ENCODE measurements around the gene CYTH1. TPM values are rescaled to one million over a fixed set of nuclear protein-coding genes. Genes with fewer than 3 reads are reported as not detected.

CYTH1 gene
- total and polyA plus RNA-seq, 10 of the 15 experiments (the other 5 are each of a cell fraction or from before 2014, with no cell fraction given) = 6.6 to 188 (median 145) TPM

DNA sequence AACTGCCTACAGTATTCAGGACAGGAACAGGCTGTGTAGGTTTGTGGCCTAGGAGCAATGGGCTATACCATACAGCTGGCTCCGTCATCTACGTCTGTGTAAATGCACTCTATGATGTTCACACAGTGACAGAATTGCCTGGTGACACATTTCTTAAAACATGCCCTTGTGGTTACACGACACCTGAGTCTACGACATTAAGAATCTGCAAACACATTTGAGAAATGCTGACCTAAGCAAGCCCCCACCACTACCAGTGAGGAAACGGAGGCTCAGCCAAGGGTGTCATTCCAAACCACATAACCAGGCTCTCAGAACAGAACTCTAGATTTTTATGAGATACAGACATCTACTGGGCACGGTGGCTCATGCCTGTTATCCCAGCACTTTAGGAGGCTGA, 35.0 kb upstream of the CYTH1 start (continued):
- no peak for TF ChIP-seq TCF3 (IDR thresholded peaks at IDR 0.05; ENCODE audit: borderline replicate concordance, insufficient read depth, low read depth, low read length)

DNA sequence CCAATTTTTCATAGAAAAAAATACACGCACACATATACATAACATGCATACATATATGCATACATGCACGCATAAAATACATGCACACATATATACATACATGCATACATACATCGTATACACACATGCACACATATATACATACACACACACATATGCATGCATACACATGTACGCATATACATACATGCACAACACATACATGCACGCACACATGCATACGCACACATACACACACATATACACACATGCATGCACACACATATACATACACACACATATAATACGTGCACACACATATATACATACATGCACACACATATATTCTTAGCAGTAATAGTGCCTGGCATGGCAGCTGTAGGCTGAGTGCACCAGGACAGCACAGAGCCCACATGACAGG, 33.6 kb upstream of the CYTH1 start:
- no peaks in the 10 kb centered on the region; the same call in 1 of the 2 replicates for H3K4me1 ChIP-seq (ENCODE audit: control insufficient read depth, insufficient read depth, low read length)
- POLR2A ChIA-PET = no interaction called here

GRCh38 chr17:78812855-78813254, 30.8 kb upstream of the CYTH1 start:
- Histone ChIP-seq H3K79me2 (ENCODE audit: control insufficient read depth, insufficient read depth, low read length) (no peaks in the 10 kb centered on the region), H3K4me3 (no peak overlapping the region), H3K27ac (ENCODE audit: control insufficient read depth, insufficient read depth) (peak overlapping the region; percentile 20; the same call in 1 of the 2 replicates), H3K36me3 (ENCODE audit: control insufficient read depth in 2 of 2, insufficient read depth in 2 of 2, low read length in 1 of 2) (peaks cover 28 to 55% of the 10 kb centered on the region in 2 experiments), H3K27me3 (replicated peaks in 1 of 2; ENCODE audit: control insufficient read depth in 2 of 2, insufficient read depth in 2 of 2, low read length in 1 of 2) (no peaks in the 10 kb centered on the region), H4K20me1 (ENCODE audit: control insufficient read depth, insufficient read depth) (no peaks in the 10 kb centered on the region), H3K4me2 (ENCODE audit: control insufficient read depth, insufficient read depth) (no peak overlapping the region), H3K9ac (ENCODE audit: control insufficient read depth, insufficient read depth, low read length) (no peak overlapping the region), H2AFZ (ENCODE audit: control insufficient read depth, low read depth, low read length) (no peak overlapping the region), H3K4me1 (ENCODE audit: control insufficient read depth, insufficient read depth, low read length) (no peaks in the 10 kb centered on the region; the same call in 1 of the 2 replicates), H3K9me3 (replicated peaks; ENCODE audit: control insufficient read depth, insufficient read depth, low read length) (no peaks in the 10 kb centered on the region)
- TF ChIP-seq STAT1 (conservative IDR thresholded peaks at IDR 0.05) (no peak), NR2C1 (IDR thresholded peaks at IDR 0.05) (no peak), NR2F1 (conservative IDR thresholded peaks at IDR 0.05) (peak; percentile 44), RUNX3 (IDR thresholded peaks at IDR 0.05; ENCODE audit: low read length) (peak; percentile 52)
- intact Hi-C loops (cut with micrococcal nuclease; ENCODE audit: unreplicated experiment) (no loop called here), in situ Hi-C loops (cut with MboI) (no loop called here)
- POLR2A ChIA-PET = no interaction called here
- DNase-seq (ENCODE audit: low read depth, low spot score) (no peak), FAIRE-seq (no peak), ATAC-seq (peak; percentile 78)
- RAD21 ChIA-PET (ENCODE audit: unreplicated experiment) = no interaction called here
- 46% methylated on average over 8 of the region's 8 CpGs for WGBS (ENCODE audit: insufficient coverage, insufficient replicate concordance, low lambda C conversion rate, missing lambda C conversion rate)
- SMC1A ChIA-PET (ENCODE audit: uncharacterized antibody, unreplicated experiment) = no interaction called here
- CTCF ChIA-PET = no interaction called here
- no TSS peak for BruUV-seq (replicated peaks)

More for the DNA sequence above, 33.6 kb upstream of the CYTH1 start:
- WGBS (ENCODE audit: insufficient coverage, insufficient replicate concordance, low lambda C conversion rate, missing lambda C conversion rate) = 82% methylated on average over 7 of the region's 7 CpGs
- ChIA-PET RAD21 (ENCODE audit: unreplicated experiment) (no interaction called here), SMC1A (ENCODE audit: uncharacterized antibody, unreplicated experiment) (no interaction called here), CTCF (no interaction called here)
- Histone ChIP-seq H3K79me2 (ENCODE audit: control insufficient read depth, insufficient read depth, low read length) (no peaks in the 10 kb centered on the region), H3K27ac (ENCODE audit: control insufficient read depth, insufficient read depth) (no peak overlapping the region), H3K9me3 (replicated peaks; ENCODE audit: control insufficient read depth, insufficient read depth, low read length) (no peaks in the 10 kb centered on the region), H3K27me3 (replicated peaks in 1 of 2; ENCODE audit: control insufficient read depth in 2 of 2, insufficient read depth in 2 of 2, low read length in 1 of 2) (no peaks in the 10 kb centered on the region), H3K4me3 (no peak overlapping the region), H4K20me1 (ENCODE audit: control insufficient read depth, insufficient read depth) (no peaks in the 10 kb centered on the region), H3K4me2 (ENCODE audit: control insufficient read depth, insufficient read depth) (no peak overlapping the region), H3K36me3 (ENCODE audit: control insufficient read depth in 2 of 2, insufficient read depth in 2 of 2, low read length in 1 of 2) (peaks cover 36 to 54% of the 10 kb centered on the region in 2 experiments), H2AFZ (ENCODE audit: control insufficient read depth, low read depth, low read length) (no peak overlapping the region), H3K9ac (ENCODE audit: control insufficient read depth, insufficient read depth, low read length) (no peak overlapping the region)
- in situ Hi-C loops (cut with MboI) = no loop called here
- ATAC-seq = no peak
- no peak for FAIRE-seq
- no peak for DNase-seq (ENCODE audit: low read depth, low spot score)
- BruUV-seq (replicated peaks) = no TSS peak
- intact Hi-C loops (cut with micrococcal nuclease; ENCODE audit: unreplicated experiment) = no loop called here
- TF ChIP-seq PAX8 (IDR thresholded peaks at IDR 0.05) (no peak), POLR2AphosphoS5 (IDR thresholded peaks at IDR 0.05; ENCODE audit: low read length) (0 out of 2 replicates have a peak, but pooled peaks have one; percentile 26), KAT2A (conservative IDR thresholded peaks at IDR 0.05; ENCODE audit: control insufficient read depth, low read depth, low read length) (no peak)

All from GM12878 (cell line).